Mucosa of stomach (tissue), 1 donor: ENCODE measurements around the gene LAMA3.

Experiments
- H3K27me3 ChIP-seq: one replicate; pipeline ENCODE4 v1.7.0; 2013; ENCODE audit warnings: mild to moderate bottlenecking, low read length; ENCODE audit not compliant: control insufficient read depth, insufficient read depth
- H3K36me3 ChIP-seq: one replicate; pipeline ENCODE4 v1.7.0; 2013; ENCODE audit warnings: low read length; ENCODE audit not compliant: control insufficient read depth, insufficient read depth
- H3K4me1 ChIP-seq: one replicate; pipeline ENCODE4 v1.7.0; 2013; ENCODE audit warnings: mild to moderate bottlenecking, low read length; ENCODE audit not compliant: control insufficient read depth, insufficient read depth
- H3K4me3 ChIP-seq: one replicate; pipeline ENCODE4 v1.7.0; 2013; ENCODE audit warnings: low read length
- H3K9ac ChIP-seq: one replicate; pipeline ENCODE4 v1.7.0; 2013; ENCODE audit warnings: mild to moderate bottlenecking, low read length, moderate library complexity
- H3K9me3 ChIP-seq: one replicate; pipeline ENCODE4 v1.7.0; 2013; ENCODE audit warnings: mild to moderate bottlenecking, low read length, moderate library complexity; ENCODE audit not compliant: control insufficient read depth
- donor health status: Pancreatic carcinoma.

The LAMA3 gene

GRCh38 chr18:23825496-23825895, 136.2 kb downstream of the LAMA3 start:
- Histone ChIP-seq H3K4me1 (no peaks in the 10 kb centered on the region), H3K9ac (no peak overlapping the region), H3K36me3 (no peaks in the 10 kb centered on the region), H3K27me3 (no peaks in the 10 kb centered on the region), H3K9me3 (no peaks in the 10 kb centered on the region), H3K4me3 (no peak overlapping the region)

- Histone ChIP-seq H3K9me3 (no peaks in the 10 kb centered on the region), H3K27me3 (no peaks in the 10 kb centered on the region), H3K4me3 (no peak overlapping the region), H3K9ac (no peak overlapping the region), H3K36me3 (no peaks in the 10 kb centered on the region), H3K4me1 (no peaks in the 10 kb centered on the region)
Measured at GRCh38 chr18:23825978-23826405, 136.7 kb downstream of the LAMA3 start.

DNA sequence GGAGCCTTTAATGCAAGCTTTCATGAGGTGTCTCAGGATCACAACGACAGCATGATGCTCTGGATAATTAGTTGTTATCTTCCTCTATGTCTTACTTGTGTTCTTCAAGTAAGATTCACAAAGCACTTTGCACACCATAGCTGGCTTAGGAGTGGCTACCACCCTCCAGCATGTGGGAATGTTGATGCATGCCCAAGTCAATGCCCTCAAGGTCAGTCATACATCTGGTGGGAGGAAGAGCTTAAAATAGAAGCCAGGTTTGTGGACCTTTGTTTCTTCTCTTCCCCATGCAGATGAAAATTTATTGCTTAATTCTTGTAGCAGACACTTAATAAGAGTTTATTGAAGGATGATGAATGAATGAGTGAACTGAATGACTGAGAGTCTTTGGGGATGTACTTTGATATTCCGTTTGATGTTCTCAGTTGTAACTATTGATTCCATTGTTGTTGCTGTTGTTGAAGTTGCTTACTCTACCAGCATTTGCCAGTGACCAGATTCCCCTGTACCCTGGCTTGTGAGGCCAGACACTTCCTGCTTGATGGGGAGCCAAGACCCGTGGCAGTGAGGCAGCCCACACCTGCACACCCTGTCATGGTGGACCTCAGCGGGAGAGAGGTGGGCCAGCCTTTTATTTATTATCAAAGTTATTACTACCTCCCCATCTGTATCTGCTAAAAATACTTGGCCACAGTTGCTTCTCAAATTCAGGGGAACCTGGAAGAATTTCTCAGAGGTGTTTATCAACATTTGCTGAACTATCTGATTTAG, 137.8 kb downstream of the LAMA3 start:
- no peaks in the 10 kb centered on the region for H3K36me3 ChIP-seq
- H3K4me3 ChIP-seq, result no peak overlapping the region
- H3K27me3 ChIP-seq, result no peaks in the 10 kb centered on the region
- no peaks in the 10 kb centered on the region for H3K4me1 ChIP-seq
- H3K9ac ChIP-seq, result no peak overlapping the region
- H3K9me3 ChIP-seq, result no peaks in the 10 kb centered on the region

- H3K36me3 ChIP-seq, result no peaks in the 10 kb centered on the region
- H3K4me1 ChIP-seq, result no peaks in the 10 kb centered on the region
- no peaks in the 10 kb centered on the region for H3K27me3 ChIP-seq
- no peaks in the 10 kb centered on the region for H3K9me3 ChIP-seq
- no peak overlapping the region for H3K4me3 ChIP-seq
- no peak overlapping the region for H3K9ac ChIP-seq
Measured at GRCh38 chr18:23827681-23828080, 138.4 kb downstream of the LAMA3 start.

DNA sequence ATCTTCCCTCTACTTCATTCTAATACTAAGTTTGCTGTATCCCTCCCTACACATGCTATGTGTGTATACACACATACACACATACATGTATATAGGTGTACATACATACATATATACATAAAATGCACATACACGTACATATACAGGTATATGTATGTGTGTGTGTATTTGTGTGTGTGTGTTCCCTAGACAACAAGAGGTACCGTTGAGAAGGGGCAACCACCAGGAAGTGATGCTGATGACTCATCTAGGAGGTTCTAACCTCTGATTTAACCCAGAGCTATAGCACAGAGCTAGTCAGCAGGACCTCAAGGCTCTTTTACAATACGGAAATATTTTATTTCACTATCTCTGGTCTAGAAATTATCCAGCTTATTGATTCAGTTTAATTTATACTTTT, 139.2 kb downstream of the LAMA3 start:
- no peaks in the 10 kb centered on the region for H3K4me1 ChIP-seq
- no peaks in the 10 kb centered on the region for H3K9me3 ChIP-seq
- no peak overlapping the region for H3K4me3 ChIP-seq
- H3K36me3 ChIP-seq, result no peaks in the 10 kb centered on the region
- no peak overlapping the region for H3K9ac ChIP-seq
- no peaks in the 10 kb centered on the region for H3K27me3 ChIP-seq

- H3K9me3 ChIP-seq, result no peaks in the 10 kb centered on the region
- no peak overlapping the region for H3K4me3 ChIP-seq
- no peak overlapping the region for H3K9ac ChIP-seq
- no peaks in the 10 kb centered on the region for H3K36me3 ChIP-seq
- H3K27me3 ChIP-seq, result no peaks in the 10 kb centered on the region
- H3K4me1 ChIP-seq, result no peaks in the 10 kb centered on the region
Measured at GRCh38 chr18:23832911-23833310, 143.7 kb downstream of the LAMA3 start.

GRCh38 chr18:23833714-23834113, 144.5 kb downstream of the LAMA3 start:
- Histone ChIP-seq H3K27me3 (no peaks in the 10 kb centered on the region), H3K4me1 (no peaks in the 10 kb centered on the region)

GRCh38 chr18:23835091-23835490, 145.8 kb downstream of the LAMA3 start:
- Histone ChIP-seq H3K9me3 (no peaks in the 10 kb centered on the region), H3K4me3 (no peak overlapping the region)

More at GRCh38 chr18:23833714-23834113, 144.5 kb downstream of the LAMA3 start:
- Histone ChIP-seq H3K4me3 (no peak overlapping the region), H3K9ac (no peak overlapping the region), H3K9me3 (no peaks in the 10 kb centered on the region), H3K36me3 (no peaks in the 10 kb centered on the region)

GRCh38 chr18:23835506-23835905, 146.3 kb downstream of the LAMA3 start:
- Histone ChIP-seq H3K27me3 (no peaks in the 10 kb centered on the region), H3K9ac (no peak overlapping the region), H3K36me3 (no peaks in the 10 kb centered on the region), H3K4me3 (no peak overlapping the region), H3K9me3 (no peaks in the 10 kb centered on the region), H3K4me1 (no peaks in the 10 kb centered on the region)

More at GRCh38 chr18:23835091-23835490, 145.8 kb downstream of the LAMA3 start:
- Histone ChIP-seq H3K36me3 (no peaks in the 10 kb centered on the region), H3K9ac (no peak overlapping the region), H3K4me1 (no peaks in the 10 kb centered on the region), H3K27me3 (no peaks in the 10 kb centered on the region)

GRCh38 chr18:23837591-23837990, 148.3 kb downstream of the LAMA3 start:
- H3K4me3 ChIP-seq, result no peak overlapping the region
- H3K27me3 ChIP-seq, result no peaks in the 10 kb centered on the region
- no peaks in the 10 kb centered on the region for H3K9me3 ChIP-seq

GRCh38 chr18:23838233-23838632, 149.0 kb downstream of the LAMA3 start:
- Histone ChIP-seq H3K4me1 (no peaks in the 10 kb centered on the region), H3K27me3 (no peaks in the 10 kb centered on the region), H3K9ac (no peak overlapping the region), H3K4me3 (no peak overlapping the region), H3K36me3 (no peaks in the 10 kb centered on the region), H3K9me3 (no peaks in the 10 kb centered on the region)

More at GRCh38 chr18:23837591-23837990, 148.3 kb downstream of the LAMA3 start:
- Histone ChIP-seq H3K36me3 (no peaks in the 10 kb centered on the region), H3K4me1 (no peaks in the 10 kb centered on the region), H3K9ac (no peak overlapping the region)

DNA sequence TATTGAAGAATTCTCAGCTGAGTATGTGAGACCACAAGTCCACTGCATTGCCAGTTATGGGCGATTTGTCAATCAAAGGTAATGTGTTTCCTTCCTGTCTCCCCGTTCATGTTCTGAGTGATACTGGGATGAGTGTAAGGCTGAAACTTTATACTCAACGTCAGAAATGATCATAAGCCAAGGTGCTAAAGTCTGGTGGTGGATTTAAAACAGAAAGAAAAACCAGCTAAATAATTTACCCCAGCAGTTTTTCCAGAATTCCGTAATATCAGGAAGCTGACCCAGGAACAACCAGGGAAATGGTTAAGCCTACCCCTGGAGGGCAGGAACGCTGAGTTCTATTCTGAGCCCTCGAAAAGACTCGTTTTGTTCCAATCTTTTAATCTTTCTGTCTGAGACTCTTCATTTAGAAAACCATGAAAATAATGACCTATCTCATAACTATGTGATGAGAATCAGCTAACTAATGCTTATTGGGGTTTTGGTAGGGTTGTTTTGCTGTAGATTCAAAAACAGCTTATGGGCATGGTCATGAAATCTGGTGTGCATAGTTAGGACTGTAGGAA, 149.6 kb downstream of the LAMA3 start:
- no peaks in the 10 kb centered on the region for H3K36me3 ChIP-seq

More for the DNA sequence above, 149.6 kb downstream of the LAMA3 start:
- Histone ChIP-seq H3K9ac (no peak overlapping the region), H3K9me3 (no peaks in the 10 kb centered on the region), H3K4me3 (no peak overlapping the region), H3K4me1 (no peaks in the 10 kb centered on the region), H3K27me3 (no peaks in the 10 kb centered on the region)
